DND-41 (cell line): ENCODE data around the gene TBX18.

ENCODE experiments used
- ATAC-seq: fragments of 200-7000 bp; cut with Tn5 transposase; 3 replicates; pipeline ENCODE4 v1.9.1; 2021; ENCODE audit warnings: low read depth; ENCODE audit not compliant: insufficient read depth
- DNase-seq: peaks from one replicate; pipeline ENCODE4 v3.0.0-alpha.2; 2020
- H2AFZ ChIP-seq: 2 replicates; pipeline ENCODE4 v1.6.0; 2012; ENCODE audit warnings: low read depth, low read length
- H3K27ac ChIP-seq: 2 replicates; pipeline ENCODE4 v1.5.1; 2012; ENCODE audit warnings: low read length, inconsistent platforms
- H3K27me3 ChIP-seq: fragments of 200-600 bp; sonication (generic); 2 replicates; pipeline ENCODE4 v1.6.0; 2012; ENCODE audit warnings: low read length, mild to moderate bottlenecking, inconsistent platforms; ENCODE audit not compliant: insufficient read depth, poor library complexity
- H3K36me3 ChIP-seq: 2 replicates; pipeline ENCODE4 v1.5.1; 2012; ENCODE audit warnings: low read length, inconsistent platforms; ENCODE audit not compliant: insufficient read depth
- H3K4me1 ChIP-seq: 2 replicates; pipeline ENCODE4 v1.5.1; 2012; ENCODE audit warnings: mild to moderate bottlenecking, low read length; ENCODE audit not compliant: insufficient read depth
- H3K4me2 ChIP-seq: 2 replicates; pipeline ENCODE4 v1.6.0; 2012; ENCODE audit warnings: mild to moderate bottlenecking, moderate library complexity, low read length, inconsistent platforms; ENCODE audit not compliant: insufficient read depth
- H3K4me3 ChIP-seq, 2 experiments: fragments of 200-600 bp in 1 of 2; shearing (Covaris generic) in 1 of 2; 2 replicates each; pipeline ENCODE4 v1.5.1; 2012 to 2016; ENCODE audit warnings: inconsistent platforms in 2 of 2, low read length in 2 of 2, mild to moderate bottlenecking in 2 of 2, low read depth in 1 of 2, moderate library complexity in 1 of 2
- H3K79me2 ChIP-seq: 2 replicates; pipeline ENCODE4 v1.6.0; 2012; ENCODE audit warnings: low read length, inconsistent platforms; ENCODE audit not compliant: insufficient read depth
- H3K9ac ChIP-seq: 2 replicates; pipeline ENCODE4 v1.6.0; 2012; ENCODE audit warnings: low read depth, mild to moderate bottlenecking, inconsistent platforms, low read length, moderate library complexity
- H3K9me3 ChIP-seq: 2 replicates; pipeline ENCODE4 v1.5.1; 2012; ENCODE audit warnings: low read length, moderate library complexity, mild to moderate bottlenecking, inconsistent platforms; ENCODE audit not compliant: insufficient read depth, severe bottlenecking
- H4K20me1 ChIP-seq: 2 replicates; pipeline ENCODE4 v1.6.0; 2012; ENCODE audit warnings: low read length; ENCODE audit not compliant: insufficient read depth
- EZH2 ChIP-seq: IDR thresholded peaks from 3 replicates; pipeline ENCODE4 v1.6.1; 2012; ENCODE audit warnings: borderline replicate concordance, low read depth, mild to moderate bottlenecking, moderate library complexity, low read length, inconsistent platforms; ENCODE audit not compliant: severe bottlenecking
- TF ChIP-seq, protein P1 (sequence below): IDR thresholded peaks from 2 replicates; pipeline ENCODE4 v1.5.1; 2012; ENCODE audit warnings: borderline replicate concordance, low read length, moderate library complexity, mild to moderate bottlenecking; ENCODE audit not compliant: poor library complexity, severe bottlenecking; ENCODE audit errors: extremely low read depth

TBX18 gene

DNA sequence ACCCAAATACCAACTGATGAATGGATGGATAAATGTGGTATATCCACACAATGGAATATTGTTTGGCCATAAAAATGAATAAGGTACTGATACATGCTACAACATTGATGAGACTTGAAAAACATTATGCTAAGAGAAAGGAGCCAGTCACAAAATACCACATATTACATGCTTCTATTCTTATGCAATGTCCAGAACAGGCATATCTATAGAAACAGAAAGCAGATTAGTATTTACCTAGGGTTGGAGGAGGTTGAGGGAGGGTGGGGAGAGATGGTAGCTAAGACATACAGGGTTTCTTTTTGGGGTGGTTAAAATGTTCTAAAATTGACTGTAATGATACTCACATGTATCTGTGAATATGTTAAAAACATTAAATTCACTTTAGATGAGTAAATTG, 24.8 kb upstream of the TBX18 start:
- Histone ChIP-seq H2AFZ (no peak overlapping the region), H3K4me1 (peaks cover 9% of the 10 kb centered on the region), H3K9ac (no peak overlapping the region), H3K27me3 (no peaks in the 10 kb centered on the region), H3K4me3 (no peak overlapping the region), H3K79me2 (no peaks in the 10 kb centered on the region), H3K9me3 (no peaks in the 10 kb centered on the region), H3K36me3 (no peaks in the 10 kb centered on the region), H4K20me1 (no peaks in the 10 kb centered on the region), H3K4me2 (no peak overlapping the region), H3K27ac (no peak overlapping the region)
- DNase-seq = no peak
- TF ChIP-seq, protein P1, sequence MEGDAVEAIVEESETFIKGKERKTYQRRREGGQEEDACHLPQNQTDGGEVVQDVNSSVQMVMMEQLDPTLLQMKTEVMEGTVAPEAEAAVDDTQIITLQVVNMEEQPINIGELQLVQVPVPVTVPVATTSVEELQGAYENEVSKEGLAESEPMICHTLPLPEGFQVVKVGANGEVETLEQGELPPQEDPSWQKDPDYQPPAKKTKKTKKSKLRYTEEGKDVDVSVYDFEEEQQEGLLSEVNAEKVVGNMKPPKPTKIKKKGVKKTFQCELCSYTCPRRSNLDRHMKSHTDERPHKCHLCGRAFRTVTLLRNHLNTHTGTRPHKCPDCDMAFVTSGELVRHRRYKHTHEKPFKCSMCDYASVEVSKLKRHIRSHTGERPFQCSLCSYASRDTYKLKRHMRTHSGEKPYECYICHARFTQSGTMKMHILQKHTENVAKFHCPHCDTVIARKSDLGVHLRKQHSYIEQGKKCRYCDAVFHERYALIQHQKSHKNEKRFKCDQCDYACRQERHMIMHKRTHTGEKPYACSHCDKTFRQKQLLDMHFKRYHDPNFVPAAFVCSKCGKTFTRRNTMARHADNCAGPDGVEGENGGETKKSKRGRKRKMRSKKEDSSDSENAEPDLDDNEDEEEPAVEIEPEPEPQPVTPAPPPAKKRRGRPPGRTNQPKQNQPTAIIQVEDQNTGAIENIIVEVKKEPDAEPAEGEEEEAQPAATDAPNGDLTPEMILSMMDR = no peak
- TF ChIP-seq EZH2 = no peak
- no peak for ATAC-seq

- DNase-seq = no peak
- Histone ChIP-seq H3K27ac (no peak overlapping the region), H3K36me3 (no peaks in the 10 kb centered on the region), H3K79me2 (no peaks in the 10 kb centered on the region), H3K4me2 (no peak overlapping the region), H2AFZ (no peak overlapping the region), H3K4me1 (peaks cover 9% of the 10 kb centered on the region), H3K4me3 (no peak overlapping the region), H3K27me3 (no peaks in the 10 kb centered on the region), H3K9ac (no peak overlapping the region), H3K9me3 (no peaks in the 10 kb centered on the region), H4K20me1 (no peaks in the 10 kb centered on the region)
- ATAC-seq = no peak
- TF ChIP-seq EZH2 = no peak
Measured at GRCh38 chr6:84788689-84789088, 24.3 kb upstream of the TBX18 start.

GRCh38 chr6:84785671-84786070, 21.3 kb upstream of the TBX18 start:
- no peak overlapping the region for H3K27ac ChIP-seq

GRCh38 chr6:84779917-84780316, 15.5 kb upstream of the TBX18 start:
- H4K20me1 ChIP-seq = no peaks in the 10 kb centered on the region
- no peak for ATAC-seq
- TF ChIP-seq, protein P1 = no peak
- TF ChIP-seq EZH2 = no peak
- H3K27me3 ChIP-seq = no peaks in the 10 kb centered on the region
- no peaks in the 10 kb centered on the region for H3K36me3 ChIP-seq
- no peak for DNase-seq
- no peaks in the 10 kb centered on the region for H3K4me1 ChIP-seq
- no peak overlapping the region for H3K4me2 ChIP-seq
- H3K9me3 ChIP-seq = no peaks in the 10 kb centered on the region
- H3K27ac ChIP-seq = no peak overlapping the region
- H3K4me3 ChIP-seq = no peak overlapping the region
- H3K79me2 ChIP-seq = no peaks in the 10 kb centered on the region
- no peak overlapping the region for H2AFZ ChIP-seq
- H3K9ac ChIP-seq = no peak overlapping the region

More at GRCh38 chr6:84785671-84786070, 21.3 kb upstream of the TBX18 start:
- Histone ChIP-seq H3K27me3 (no peaks in the 10 kb centered on the region), H4K20me1 (no peaks in the 10 kb centered on the region), H2AFZ (no peak overlapping the region), H3K4me2 (no peak overlapping the region), H3K79me2 (no peaks in the 10 kb centered on the region), H3K36me3 (no peaks in the 10 kb centered on the region), H3K9ac (no peak overlapping the region), H3K4me3 (no peak overlapping the region), H3K4me1 (no peaks in the 10 kb centered on the region), H3K9me3 (no peaks in the 10 kb centered on the region)
- TF ChIP-seq, protein P1 = no peak
- TF ChIP-seq EZH2 = no peak
- ATAC-seq = no peak
- DNase-seq = no peak
